CD4-positive, alpha-beta T cell (primary cell): Measurements from ENCODE around the gene PTPRD. TPM values are rescaled to one million over a fixed set of nuclear protein-coding genes. Genes with fewer than 3 reads are reported as not detected.

Experiments used
- ATAC-seq: fragments of 200-7000 bp; cut with Tn5 transposase; one replicate; pipeline ENCODE4 v1.10.0; 2022; ENCODE audit warnings: mild to moderate bottlenecking; ENCODE audit not compliant: poor library complexity
- CTCF ChIA-PET: fragments of 350-600 bp; sonication (Branson Sonifier 250); formaldehyde crosslinking; loops from one replicate; lab custom pipeline; 2021; ENCODE audit warnings: antibody characterized with exemption, inconsistent platforms; lab: Charles Lee
- POLR2A ChIA-PET: fragments of 350-600 bp; sonication (Branson Sonifier 250); formaldehyde crosslinking; loops from one replicate; lab custom pipeline; 2021; ENCODE audit warnings: antibody characterized with exemption, inconsistent platforms; lab: Charles Lee
- DNase-seq, 14 experiments: peaks; one replicate each; pipeline ENCODE4 v3.0.0-alpha.2; 2013 to 2020; ENCODE audit warnings: mixed read lengths in 2 of 14
- H3K27ac ChIP-seq, 2 donors: one replicate each; pipeline versions ENCODE4 v1.5.1 to v1.7.0; 2013; ENCODE audit warnings: low read length in 2 of 2, low read depth in 1 of 2, mild to moderate bottlenecking in 1 of 2
- H3K27me3 ChIP-seq, 2 experiments: 1 replicate in 1 of 2; 2 replicates in 1 of 2; pipeline versions ENCODE4 v1.6.1 to v1.7.0; 2013; ENCODE audit warnings: low read length in 2 of 2, control low read depth in 1 of 2, mild to moderate bottlenecking in 1 of 2, moderate library complexity in 1 of 2; ENCODE audit not compliant: insufficient read depth in 2 of 2, control insufficient read depth in 1 of 2
- H3K36me3 ChIP-seq: one replicate; pipeline ENCODE4 v1.6.1; 2013; ENCODE audit warnings: low read length, control low read depth; ENCODE audit not compliant: insufficient read depth
- H3K4me1 ChIP-seq: one replicate; pipeline ENCODE4 v1.6.1; 2013; ENCODE audit warnings: low read length, control low read depth; ENCODE audit not compliant: insufficient read depth
- H3K4me3 ChIP-seq: one replicate; pipeline ENCODE4 v1.5.1; 2013; ENCODE audit warnings: mild to moderate bottlenecking, low read length, moderate library complexity
- H3K9me3 ChIP-seq, 2 experiments: 1 replicate in 1 of 2; 2 replicates in 1 of 2; pipeline versions ENCODE4 v1.6.1 to v1.7.0; 2013; ENCODE audit warnings: low read length in 2 of 2, mild to moderate bottlenecking in 2 of 2, control low read depth in 1 of 2, moderate library complexity in 1 of 2; ENCODE audit not compliant: control insufficient read depth in 1 of 2, insufficient read depth in 1 of 2
- H3K27ac Mint-ChIP-seq: one replicate; pipeline ENCODE4 v1.8.0; 2020; ENCODE audit warnings: mixed read lengths
- H3K27me3 Mint-ChIP-seq: one replicate; pipeline ENCODE4 v1.8.0; 2021; ENCODE audit warnings: mixed read lengths
- H3K36me3 Mint-ChIP-seq: one replicate; pipeline ENCODE4 v1.8.0; 2021; ENCODE audit warnings: low read depth, mixed read lengths
- H3K4me1 Mint-ChIP-seq: one replicate; pipeline ENCODE4 v1.8.0; 2021; ENCODE audit warnings: low read depth, mixed read lengths
- H3K4me3 Mint-ChIP-seq: one replicate; pipeline ENCODE4 v1.8.0; 2020; ENCODE audit warnings: mild to moderate bottlenecking, mixed read lengths
- H3K9me3 Mint-ChIP-seq: one replicate; pipeline ENCODE4 v1.8.0; 2020; ENCODE audit warnings: mixed read lengths
- CTCF ChIP-seq: fragments of 200-600 bp; IDR thresholded peaks from one replicate; pipeline ENCODE4 v1.8.0; 2022; ENCODE audit warnings: antibody characterized with exemption, mild to moderate bottlenecking
- intact Hi-C, 2 experiments: fragments of 100-400 bp; cut with DNase I in 1 of 2; cut with micrococcal nuclease in 1 of 2; formaldehyde crosslinking; loops; one replicate each; pipeline versions ENCODE4 v1.15.1 to v1.9.0; 2023 to 2025; cut with DNase I, micrococcal nuclease
- total RNA-seq, 174 experiments: library from RNA in 2 of 174; stranded (reverse) in 2 of 174; gene quantifications; one replicate each; pipeline ENCODE4 v1.2.3 and lab custom pipeline; 2021 to 2026

Gene PTPRD
- total RNA-seq, 2 experiments from 2014 or later = not detected

- CTCF ChIA-PET = no interaction called here
- TF ChIP-seq CTCF = no peak
- Mint-ChIP-seq H3K36me3 (no peaks in the 10 kb centered on the region), H3K27ac (no peak overlapping the region), H3K9me3 (no peaks in the 10 kb centered on the region), H3K4me3 (no peak overlapping the region), H3K27me3 (no peaks in the 10 kb centered on the region), H3K4me1 (no peaks in the 10 kb centered on the region)
- Histone ChIP-seq H3K4me3 (no peak overlapping the region), H3K9me3 (peaks cover 0 to 9% of the 10 kb centered on the region in 2 experiments), H3K36me3 (no peaks in the 10 kb centered on the region), H3K27me3 (no peaks in the 10 kb centered on the region), H3K27ac (no peak overlapping the region), H3K4me1 (no peaks in the 10 kb centered on the region)
- intact Hi-C loops = no loop called here
- DNase-seq = no peak
- POLR2A ChIA-PET = no interaction called here
- no peak for ATAC-seq
These were observed 1899.0 kb downstream of the PTPRD start for GRCh38 chr9:8713811-8714165.

GRCh38 chr9:8713149-8713810 lies 1899.5 kb downstream of the PTPRD start:
- no peak for TF ChIP-seq CTCF
- no peak for ATAC-seq
- no peak overlapping the region for H3K4me3 Mint-ChIP-seq
- ChIA-PET POLR2A (no interaction called here), CTCF (no interaction called here)
- intact Hi-C loops = no loop called here
- no peaks in the 10 kb centered on the region for H3K27me3 Mint-ChIP-seq
- no peaks in the 10 kb centered on the region for H3K27me3 ChIP-seq
- H3K36me3 Mint-ChIP-seq = no peaks in the 10 kb centered on the region
- no peak overlapping the region for H3K27ac ChIP-seq
- no peaks in the 10 kb centered on the region for H3K9me3 Mint-ChIP-seq
- DNase-seq = no peak
- H3K4me1 Mint-ChIP-seq = no peaks in the 10 kb centered on the region
- peaks cover 0 to 9% of the 10 kb centered on the region in 2 experiments for H3K9me3 ChIP-seq
- H3K36me3 ChIP-seq = no peaks in the 10 kb centered on the region
- H3K4me3 ChIP-seq = no peak overlapping the region
- no peaks in the 10 kb centered on the region for H3K4me1 ChIP-seq
- H3K27ac Mint-ChIP-seq = no peak overlapping the region

- H3K27me3 ChIP-seq = no peaks in the 10 kb centered on the region
- H3K4me1 Mint-ChIP-seq = no peaks in the 10 kb centered on the region
- ChIA-PET POLR2A (no interaction called here), CTCF (no interaction called here)
- H3K36me3 Mint-ChIP-seq = no peaks in the 10 kb centered on the region
- TF ChIP-seq CTCF = no peak
- no peak for DNase-seq
- no peak for ATAC-seq
- peaks cover 0 to 9% of the 10 kb centered on the region in 2 experiments for H3K9me3 ChIP-seq
- no peaks in the 10 kb centered on the region for H3K9me3 Mint-ChIP-seq
- no peak overlapping the region for H3K4me3 ChIP-seq
- H3K27ac ChIP-seq = no peak overlapping the region
- no peaks in the 10 kb centered on the region for H3K27me3 Mint-ChIP-seq
- no peak overlapping the region for H3K27ac Mint-ChIP-seq
- intact Hi-C loops = no loop called here
- H3K4me3 Mint-ChIP-seq = no peak overlapping the region
- H3K36me3 ChIP-seq = no peaks in the 10 kb centered on the region
- no peaks in the 10 kb centered on the region for H3K4me1 ChIP-seq
These were observed 1903.1 kb downstream of the PTPRD start for GRCh38 chr9:8709731-8710130.
